Measurements from ENCODE around the gene NKD2. TPM values are rescaled to one million over a fixed set of nuclear protein-coding genes. Genes with fewer than 3 reads are reported as not detected.

The NKD2 gene
- total and polyA plus RNA-seq, 2 experiments from 2014 or later = not detected

GRCh38 chr5:961002-961710, 47.4 kb upstream of the NKD2 start:
- H3K9ac ChIP-seq = no peak overlapping the region
- no peaks in the 10 kb centered on the region for H3K9me3 ChIP-seq (ENCODE audit: low read depth)
- TF ChIP-seq EZH2 (IDR thresholded peaks at IDR 0.05; ENCODE audit: insufficient read depth, poor library complexity, severe bottlenecking) (no peak), EZH2phosphoT487 (IDR thresholded peaks at IDR 0.05; ENCODE audit: insufficient read depth, low read depth) (no peak)
- H3K27me3 ChIP-seq (replicated peaks; ENCODE audit: insufficient read depth) = peaks cover 12% of the 10 kb centered on the region; the same call in 1 of the 2 replicates
- H4K20me1 ChIP-seq (ENCODE audit: insufficient read depth) = no peaks in the 10 kb centered on the region
- H3K4me3 ChIP-seq = no peak overlapping the region
- H3K36me3 ChIP-seq (ENCODE audit: low read depth) = no peaks in the 10 kb centered on the region
- H2AFZ ChIP-seq = no peak overlapping the region
- in situ Hi-C loops (cut with MboI) = no loop called here
- no peaks in the 10 kb centered on the region for H3K79me2 ChIP-seq (ENCODE audit: insufficient read depth)
- H3K4me2 ChIP-seq (ENCODE audit: unreplicated experiment) = no peak overlapping the region
- no peak for DNase-seq
- no peaks in the 10 kb centered on the region for H3K9me2 ChIP-seq (ENCODE audit: insufficient read depth)
- H3K27ac ChIP-seq = no peak overlapping the region
- WGBS, 2 experiments (ENCODE audit: low coverage in 1 of 2, low lambda C conversion rate in 2 of 2, missing lambda C conversion rate in 2 of 2) = 89 to 90% methylated on average over 26 to 27 of the region's 27 CpGs
- H3K4me1 ChIP-seq (ENCODE audit: insufficient read depth) = peaks cover 37% of the 10 kb centered on the region
- H3F3A ChIP-seq (ENCODE audit: insufficient read depth) = 0 out of 2 replicates have a peak, but pooled peaks cover 6% of the 10 kb centered on the region

- Histone ChIP-seq H3K4me3 (no peak overlapping the region), H3K36me3 (ENCODE audit: low read depth) (no peaks in the 10 kb centered on the region), H2AFZ (no peak overlapping the region), H3K79me2 (ENCODE audit: insufficient read depth) (no peaks in the 10 kb centered on the region), H3K27me3 (replicated peaks; ENCODE audit: insufficient read depth) (peaks cover 18% of the 10 kb centered on the region; the same call in 1 of the 2 replicates), H3K4me1 (ENCODE audit: insufficient read depth) (peaks cover 32% of the 10 kb centered on the region), H3F3A (ENCODE audit: insufficient read depth) (0 out of 2 replicates have a peak, but pooled peaks cover 6% of the 10 kb centered on the region), H3K27ac (no peak overlapping the region), H3K4me2 (ENCODE audit: unreplicated experiment) (no peak overlapping the region), H3K9me2 (ENCODE audit: insufficient read depth) (no peaks in the 10 kb centered on the region), H3K9me3 (ENCODE audit: low read depth) (no peaks in the 10 kb centered on the region), H3K9ac (no peak overlapping the region), H4K20me1 (ENCODE audit: insufficient read depth) (no peaks in the 10 kb centered on the region)
- 89 to 91% methylated on average over 24 of the region's 24 CpGs for WGBS, 2 experiments (ENCODE audit: low coverage in 1 of 2, low lambda C conversion rate in 2 of 2, missing lambda C conversion rate in 2 of 2)
- no peak for DNase-seq
- in situ Hi-C loops (cut with MboI) = no loop called here
- no peak for TF ChIP-seq EZH2 (IDR thresholded peaks at IDR 0.05; ENCODE audit: insufficient read depth, poor library complexity, severe bottlenecking)
- TF ChIP-seq EZH2phosphoT487 (IDR thresholded peaks at IDR 0.05; ENCODE audit: insufficient read depth, low read depth) = no peak
These were observed 46.8 kb upstream of the NKD2 start for GRCh38 chr5:961711-962240.

- in situ Hi-C loops (cut with MboI) = no loop called here
- Histone ChIP-seq H3K9me2 (ENCODE audit: insufficient read depth) (no peaks in the 10 kb centered on the region), H3K27ac (no peak overlapping the region), H3K36me3 (ENCODE audit: low read depth) (no peaks in the 10 kb centered on the region), H3K4me3 (no peak overlapping the region), H3K79me2 (ENCODE audit: insufficient read depth) (no peaks in the 10 kb centered on the region), H3K9ac (no peak overlapping the region), H3F3A (ENCODE audit: insufficient read depth) (0 out of 2 replicates have a peak, but pooled peaks cover 6% of the 10 kb centered on the region), H3K4me2 (ENCODE audit: unreplicated experiment) (no peak overlapping the region), H4K20me1 (ENCODE audit: insufficient read depth) (no peaks in the 10 kb centered on the region), H3K9me3 (ENCODE audit: low read depth) (no peaks in the 10 kb centered on the region), H3K4me1 (ENCODE audit: insufficient read depth) (peaks cover 25% of the 10 kb centered on the region), H3K27me3 (replicated peaks; ENCODE audit: insufficient read depth) (peaks cover 24% of the 10 kb centered on the region; the same call in 1 of the 2 replicates), H2AFZ (no peak overlapping the region)
- 85 to 86% methylated on average over 15 of the region's 15 CpGs for WGBS, 2 experiments (ENCODE audit: low coverage in 1 of 2, low lambda C conversion rate in 2 of 2, missing lambda C conversion rate in 2 of 2)
- DNase-seq = no peak
- TF ChIP-seq EZH2 (IDR thresholded peaks at IDR 0.05; ENCODE audit: insufficient read depth, poor library complexity, severe bottlenecking) = no peak
- no peak for TF ChIP-seq EZH2phosphoT487 (IDR thresholded peaks at IDR 0.05; ENCODE audit: insufficient read depth, low read depth)
These were observed 46.2 kb upstream of the NKD2 start for GRCh38 chr5:962386-962785.

- H4K20me1 ChIP-seq (ENCODE audit: insufficient read depth) = no peaks in the 10 kb centered on the region
- no peaks in the 10 kb centered on the region for H3K9me2 ChIP-seq (ENCODE audit: insufficient read depth)
- H3K9ac ChIP-seq = no peak overlapping the region
- DNase-seq = no peak
- no peak overlapping the region for H2AFZ ChIP-seq
- no peaks in the 10 kb centered on the region for H3K36me3 ChIP-seq (ENCODE audit: low read depth)
- H3K4me3 ChIP-seq = no peak overlapping the region
- no peak overlapping the region for H3K27ac ChIP-seq
- H3K9me3 ChIP-seq (ENCODE audit: low read depth) = no peaks in the 10 kb centered on the region
- peaks cover 21% of the 10 kb centered on the region for H3K4me1 ChIP-seq (ENCODE audit: insufficient read depth)
- no peaks in the 10 kb centered on the region for H3K79me2 ChIP-seq (ENCODE audit: insufficient read depth)
- H3F3A ChIP-seq (ENCODE audit: insufficient read depth) = 0 out of 2 replicates have a peak, but pooled peaks cover 1% of the 10 kb centered on the region
- peaks cover 28% of the 10 kb centered on the region for H3K27me3 ChIP-seq (replicated peaks; ENCODE audit: insufficient read depth)
- WGBS, 2 experiments (ENCODE audit: low coverage in 1 of 2, low lambda C conversion rate in 2 of 2, missing lambda C conversion rate in 2 of 2) = 87 to 93% methylated on average over 8 to 12 of the region's 12 CpGs
- in situ Hi-C loops (cut with MboI) = no loop called here
- TF ChIP-seq EZH2phosphoT487 (IDR thresholded peaks at IDR 0.05; ENCODE audit: insufficient read depth, low read depth) (no peak), EZH2 (IDR thresholded peaks at IDR 0.05; ENCODE audit: insufficient read depth, poor library complexity, severe bottlenecking) (no peak)
- H3K4me2 ChIP-seq (ENCODE audit: unreplicated experiment) = no peak overlapping the region
These were observed 45.8 kb upstream of the NKD2 start for GRCh38 chr5:962801-963200.
